HCEC 1CT (cell line): ENCODE measurements around the gene LRRN4CL.
"Not testable (repeated sequence)": the region's sequence is repeated elsewhere in the genome, so short reads cannot be mapped to it uniquely, and the experiment has no call there.

Source experiments
- DNase-seq: peaks from one replicate; pipeline ENCODE4 v3.0.0-alpha.2; 2017

LRRN4CL gene

GRCh38 chr11:62689421-62690183 lies at the start of gene LRRN4CL:
Gene LRRN4CL (minus strand): TSS chr11:62689530. CDS start chr11:62688508, 1,022 bp downstream.
- DNase-seq: peak; percentile 95

GRCh38 chr11:62737196-62737595 lies 47.9 kb upstream of the LRRN4CL start:
- no peak for DNase-seq

GRCh38 chr11:62732830-62733229 lies 43.5 kb upstream of the LRRN4CL start:
- DNase-seq: peak; percentile 38

- not testable (repeated sequence) for DNase-seq
Observed at GRCh38 chr11:62730076-62730475, 40.7 kb upstream of the LRRN4CL start.

GRCh38 chr11:62728171-62728988 lies 39.0 kb upstream of the LRRN4CL start, which contains the start of gene TTC9C:
Gene TTC9C (plus strand): TSS chr11:62728486. CDS start chr11:62728849, 363 bp downstream.
- peak; percentile 88 for DNase-seq

- peak; percentile 97 for DNase-seq
Observed at GRCh38 chr11:62727872-62728170, 38.5 kb upstream of the LRRN4CL start.

- DNase-seq: peak; percentile 100
Observed at GRCh38 chr11:62727165-62727871, 38.0 kb upstream of the LRRN4CL start, which contains the start of gene HNRNPUL2. Gene HNRNPUL2 (minus strand): TSS chr11:62727457. CDS start chr11:62727156, 301 bp downstream.

- no peak for DNase-seq
Observed at GRCh38 chr11:62726915-62727164, 37.5 kb upstream of the LRRN4CL start.

GRCh38 chr11:62726156-62726914 lies 37.0 kb upstream of the LRRN4CL start:
- DNase-seq: no peak

- no peak for DNase-seq
Observed at GRCh38 chr11:62725646-62726045, 36.3 kb upstream of the LRRN4CL start.

GRCh38 chr11:62724171-62724570 lies 34.8 kb upstream of the LRRN4CL start:
- DNase-seq: no peak

GRCh38 chr11:62721994-62722393 lies 32.7 kb upstream of the LRRN4CL start:
- peak; percentile 17 for DNase-seq

GRCh38 chr11:62719302-62719978 lies 30.1 kb upstream of the LRRN4CL start:
- DNase-seq: no peak

- DNase-seq: no peak
Observed at GRCh38 chr11:62716816-62717215, 27.5 kb upstream of the LRRN4CL start.

GRCh38 chr11:62716206-62716605 lies 26.9 kb upstream of the LRRN4CL start:
- DNase-seq: no peak

- DNase-seq: no peak
Observed at GRCh38 chr11:62715150-62716130, 26.1 kb upstream of the LRRN4CL start.

GRCh38 chr11:62713343-62713742 lies 24.0 kb upstream of the LRRN4CL start:
- no peak for DNase-seq

- no peak for DNase-seq
Observed at GRCh38 chr11:62712861-62713260, 23.5 kb upstream of the LRRN4CL start.

- DNase-seq: no peak
Observed at GRCh38 chr11:62712276-62712812, 23.0 kb upstream of the LRRN4CL start.

GRCh38 chr11:62710001-62710345 lies 20.6 kb upstream of the LRRN4CL start:
- no peak for DNase-seq
